Umbilical cord (tissue), 2 donors: Measurements from ENCODE around the gene TMEM256. TPM values are rescaled to one million over a fixed set of nuclear protein-coding genes. Genes with fewer than 3 reads are reported as not detected.

Source experiments
- DNase-seq: peaks from one replicate; pipeline ENCODE4 v3.0.0-alpha.2; 2015; ENCODE audit warnings: low spot score
- total RNA-seq: library from RNA; depleted of rRNA; stranded (reverse); fragments of >200 nt; gene quantifications from one replicate; pipeline ENCODE4 v1.2.3, GENCODE V29; 2014; ENCODE audit warnings: low replicate concordance; ENCODE audit not compliant: insufficient read depth

TMEM256 gene
- total RNA-seq: 89.3 TPM

- DNase-seq: peak; percentile 100
Measured at GRCh38 chr17:7403977-7404736, at the start of gene TMEM256. Gene TMEM256 (minus strand): TSS chr17:7404097. CDS start chr17:7404084, 13 bp downstream.

GRCh38 chr17:7448461-7448860 is 44.6 kb upstream of the TMEM256 start:
- no peak for DNase-seq

GRCh38 chr17:7445619-7445968 is 41.7 kb upstream of the TMEM256 start:
- no peak for DNase-seq

GRCh38 chr17:7444682-7445618 is 41.1 kb upstream of the TMEM256 start, which contains the start of gene CHRNB1:
Gene CHRNB1 (plus strand): TSS chr17:7445061. CDS start chr17:7445128, 67 bp downstream.
- no peak for DNase-seq

GRCh38 chr17:7443499-7444485 is 39.9 kb upstream of the TMEM256 start:
- DNase-seq: no peak

GRCh38 chr17:7442142-7442541 is 38.2 kb upstream of the TMEM256 start:
- no peak for DNase-seq

GRCh38 chr17:7441266-7441665 is 37.4 kb upstream of the TMEM256 start:
- no peak for DNase-seq

GRCh38 chr17:7440834-7441195 is 36.9 kb upstream of the TMEM256 start:
- DNase-seq: no peak

GRCh38 chr17:7440113-7440833 is 36.4 kb upstream of the TMEM256 start:
- peak; percentile 58 for DNase-seq

- no peak for DNase-seq
Measured at GRCh38 chr17:7439462-7440112, 35.7 kb upstream of the TMEM256 start, which contains the start of gene FGF11. Gene FGF11 (plus strand): TSS chr17:7439512. CDS start chr17:7439621, 109 bp downstream.

- DNase-seq: no peak
Measured at GRCh38 chr17:7438656-7439460, 35.0 kb upstream of the TMEM256 start.

- DNase-seq: peak; percentile 77
Measured at GRCh38 chr17:7437950-7438614, 34.2 kb upstream of the TMEM256 start.

GRCh38 chr17:7437369-7437863 is 33.5 kb upstream of the TMEM256 start:
- DNase-seq: no peak

GRCh38 chr17:7436556-7437368 is 32.9 kb upstream of the TMEM256 start:
- peak; percentile 78 for DNase-seq

- no peak for DNase-seq
Measured at GRCh38 chr17:7435676-7436555, 32.0 kb upstream of the TMEM256 start.

GRCh38 chr17:7432296-7432695 is 28.4 kb upstream of the TMEM256 start:
- no peak for DNase-seq
